Breast epithelium (tissue), 4 donors: Measurements from ENCODE around the gene KMT5C. TPM values are rescaled to one million over a fixed set of nuclear protein-coding genes. Genes with fewer than 3 reads are reported as not detected.

Experiments
- DNase-seq, 2 donors: peaks; one replicate each; pipeline ENCODE4 v3.0.0-alpha.2; 2019; ENCODE audit warnings: low spot score in 2 of 2
- H3K27ac ChIP-seq, 2 donors: fragments of 200-600 bp; sonication (generic) in 1 of 2; one replicate each; pipeline ENCODE4 v1.5.1; 2016 to 2019; ENCODE audit warnings: mild to moderate bottlenecking in 1 of 2
- H3K27me3 ChIP-seq, 2 donors: fragments of 200-600 bp; sonication (generic) in 1 of 2; one replicate each; pipeline versions ENCODE4 v1.5.1 to v1.6.0; 2017 to 2019; ENCODE audit warnings: control low read depth in 1 of 2, mild to moderate bottlenecking in 1 of 2
- H3K36me3 ChIP-seq: fragments of 200-600 bp; one replicate; pipeline ENCODE4 v1.5.1; 2019
- H3K4me1 ChIP-seq, 2 donors: fragments of 200-600 bp; sonication (generic); one replicate each; pipeline ENCODE4 v1.5.1; 2016 to 2019; ENCODE audit warnings: control low read depth in 1 of 2
- H3K4me3 ChIP-seq, 3 donors: fragments of 200-600 bp; sonication (generic); 1 replicate in 2 of 3; 2 replicates in 1 of 3; pipeline ENCODE4 v1.5.1; 2016 to 2019; ENCODE audit warnings: mild to moderate bottlenecking in 3 of 3, moderate library complexity in 2 of 3
- H3K9me3 ChIP-seq, 2 donors: fragments of 200-600 bp; sonication (generic) in 1 of 2; one replicate each; pipeline ENCODE4 v1.5.1; 2016 to 2019; ENCODE audit warnings: control low read depth in 1 of 2
- POLR2A ChIP-seq: fragments of 450-650 bp; IDR thresholded peaks from one replicate; pipeline ENCODE4 v1.6.1; 2016; ENCODE audit warnings: antibody characterized with exemption, mild to moderate bottlenecking, moderate library complexity
- POLR2AphosphoS5 ChIP-seq, 3 donors: sonication (generic); formaldehyde crosslinking; IDR thresholded peaks; one replicate each; pipeline ENCODE4 v1.6.1; 2017; ENCODE audit warnings: antibody characterized with exemption in 3 of 3
- intact Hi-C: fragments of 100-400 bp; cut with DNase I; formaldehyde crosslinking; loops from one replicate; pipeline ENCODE4 v1.15.1; 2023; ENCODE audit warnings: low total_unique reads
- total RNA-seq, 3 donors: library from RNA; depleted of rRNA; stranded (reverse); fragments of >200 nt; gene quantifications; one replicate each; pipeline ENCODE4 v1.1.0, GENCODE V29; 2016
- TF ChIP-seq, protein P1 (sequence below), 3 donors: fragments of 450-650 bp; IDR thresholded peaks; one replicate each; pipeline ENCODE4 v1.5.1; 2016 to 2017; ENCODE audit warnings: antibody characterized with exemption in 3 of 3, mild to moderate bottlenecking in 3 of 3, moderate library complexity in 3 of 3

Gene KMT5C
- total RNA-seq, 3 donors from 2014 or later = 6.1 to 20.8 (median 18.4) TPM

DNA sequence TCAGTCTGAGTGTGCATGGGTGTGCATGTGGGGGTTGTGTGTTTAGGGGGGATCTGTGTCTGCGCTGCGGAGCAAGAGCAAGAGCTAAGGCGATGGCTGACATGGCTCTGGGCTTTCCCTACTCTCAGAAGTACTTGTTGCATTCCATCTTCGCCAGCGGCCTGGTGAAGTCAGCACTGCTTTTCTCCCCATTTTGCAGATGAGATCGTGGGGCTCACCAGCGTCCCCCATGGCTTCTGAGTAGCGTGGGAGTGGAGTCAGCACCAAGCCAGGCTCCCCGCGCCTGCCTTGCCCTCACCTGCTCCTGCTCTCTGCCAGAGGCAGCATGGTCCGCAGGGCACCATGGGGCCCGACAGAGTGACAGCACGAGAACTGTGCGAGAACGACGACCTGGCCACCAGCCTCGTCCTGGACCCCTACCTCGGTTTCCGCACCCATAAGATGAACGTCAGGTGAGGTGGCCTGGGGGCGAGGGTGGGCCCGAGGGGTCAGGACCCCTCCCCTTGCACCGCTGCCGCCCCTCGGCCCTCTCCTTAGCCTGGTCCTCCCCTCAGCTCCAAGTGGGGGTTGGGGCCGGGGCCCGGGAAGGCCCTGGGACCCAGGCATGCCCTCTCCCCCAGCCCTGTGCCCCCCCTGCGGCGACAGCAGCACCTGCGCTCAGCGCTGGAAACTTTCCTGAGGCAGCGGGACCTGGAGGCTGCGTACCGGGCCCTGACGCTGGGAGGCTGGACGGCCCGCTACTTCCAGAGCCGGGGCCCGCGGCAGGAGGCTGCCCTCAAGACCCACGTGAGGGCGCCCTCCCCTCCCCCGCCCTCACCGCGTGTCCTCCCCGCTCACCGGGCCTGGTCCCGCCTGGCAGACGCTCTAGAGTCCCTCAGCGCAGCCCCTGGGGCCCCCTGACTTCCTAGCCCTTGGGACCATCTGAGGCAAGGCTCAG is 2.2 kb downstream of the KMT5C start:
- Histone ChIP-seq H3K4me1 (no peaks in the 10 kb centered on the region), H3K27ac (no peak overlapping the region), H3K36me3 (no peaks in the 10 kb centered on the region), H3K9me3 (no peaks in the 10 kb centered on the region), H3K4me3 (peak overlapping the region in 2 of 3 donors; percentile 85 to 87), H3K27me3 (no peaks in the 10 kb centered on the region)
- no peak for DNase-seq
- intact Hi-C loops = no loop called here
- TF ChIP-seq, protein P1, sequence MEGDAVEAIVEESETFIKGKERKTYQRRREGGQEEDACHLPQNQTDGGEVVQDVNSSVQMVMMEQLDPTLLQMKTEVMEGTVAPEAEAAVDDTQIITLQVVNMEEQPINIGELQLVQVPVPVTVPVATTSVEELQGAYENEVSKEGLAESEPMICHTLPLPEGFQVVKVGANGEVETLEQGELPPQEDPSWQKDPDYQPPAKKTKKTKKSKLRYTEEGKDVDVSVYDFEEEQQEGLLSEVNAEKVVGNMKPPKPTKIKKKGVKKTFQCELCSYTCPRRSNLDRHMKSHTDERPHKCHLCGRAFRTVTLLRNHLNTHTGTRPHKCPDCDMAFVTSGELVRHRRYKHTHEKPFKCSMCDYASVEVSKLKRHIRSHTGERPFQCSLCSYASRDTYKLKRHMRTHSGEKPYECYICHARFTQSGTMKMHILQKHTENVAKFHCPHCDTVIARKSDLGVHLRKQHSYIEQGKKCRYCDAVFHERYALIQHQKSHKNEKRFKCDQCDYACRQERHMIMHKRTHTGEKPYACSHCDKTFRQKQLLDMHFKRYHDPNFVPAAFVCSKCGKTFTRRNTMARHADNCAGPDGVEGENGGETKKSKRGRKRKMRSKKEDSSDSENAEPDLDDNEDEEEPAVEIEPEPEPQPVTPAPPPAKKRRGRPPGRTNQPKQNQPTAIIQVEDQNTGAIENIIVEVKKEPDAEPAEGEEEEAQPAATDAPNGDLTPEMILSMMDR (IDR thresholded peaks at IDR 0.05) = no peak
- no peak for TF ChIP-seq POLR2AphosphoS5 (IDR thresholded peaks at IDR 0.05)

DNA sequence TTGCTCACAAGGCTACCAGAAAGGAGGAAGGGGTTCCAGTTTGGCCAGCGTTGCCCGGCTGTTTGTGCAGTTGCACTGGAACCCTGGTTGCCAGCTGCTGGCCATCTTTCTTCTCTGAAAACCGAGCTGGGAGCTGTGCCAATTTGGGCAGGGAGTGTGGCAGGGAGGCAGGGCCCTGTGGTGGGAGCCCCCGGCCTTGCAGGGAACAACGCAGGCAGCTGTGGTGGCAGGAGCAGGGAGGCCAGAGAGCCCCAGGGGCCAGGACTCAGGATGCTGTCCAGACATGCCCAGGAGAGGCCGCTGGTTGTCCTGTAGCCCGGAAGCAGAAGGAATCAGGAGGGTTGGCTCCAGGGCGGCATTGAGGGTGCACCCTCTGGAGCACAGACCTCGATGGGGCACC is 4.8 kb downstream of the KMT5C start:
- Histone ChIP-seq H3K36me3 (no peaks in the 10 kb centered on the region), H3K4me3 (no peak overlapping the region), H3K9me3 (no peaks in the 10 kb centered on the region), H3K4me1 (no peaks in the 10 kb centered on the region), H3K27me3 (no peaks in the 10 kb centered on the region), H3K27ac (peak overlapping the region; percentile 1 to 39)
- no peak for TF ChIP-seq POLR2A
- TF ChIP-seq, protein P1 (IDR thresholded peaks at IDR 0.05) = no peak
- no peak for TF ChIP-seq POLR2AphosphoS5 (IDR thresholded peaks at IDR 0.05)
- intact Hi-C loops = no loop called here
- peak in 1 of 2 donors; percentile 37 for DNase-seq

DNA sequence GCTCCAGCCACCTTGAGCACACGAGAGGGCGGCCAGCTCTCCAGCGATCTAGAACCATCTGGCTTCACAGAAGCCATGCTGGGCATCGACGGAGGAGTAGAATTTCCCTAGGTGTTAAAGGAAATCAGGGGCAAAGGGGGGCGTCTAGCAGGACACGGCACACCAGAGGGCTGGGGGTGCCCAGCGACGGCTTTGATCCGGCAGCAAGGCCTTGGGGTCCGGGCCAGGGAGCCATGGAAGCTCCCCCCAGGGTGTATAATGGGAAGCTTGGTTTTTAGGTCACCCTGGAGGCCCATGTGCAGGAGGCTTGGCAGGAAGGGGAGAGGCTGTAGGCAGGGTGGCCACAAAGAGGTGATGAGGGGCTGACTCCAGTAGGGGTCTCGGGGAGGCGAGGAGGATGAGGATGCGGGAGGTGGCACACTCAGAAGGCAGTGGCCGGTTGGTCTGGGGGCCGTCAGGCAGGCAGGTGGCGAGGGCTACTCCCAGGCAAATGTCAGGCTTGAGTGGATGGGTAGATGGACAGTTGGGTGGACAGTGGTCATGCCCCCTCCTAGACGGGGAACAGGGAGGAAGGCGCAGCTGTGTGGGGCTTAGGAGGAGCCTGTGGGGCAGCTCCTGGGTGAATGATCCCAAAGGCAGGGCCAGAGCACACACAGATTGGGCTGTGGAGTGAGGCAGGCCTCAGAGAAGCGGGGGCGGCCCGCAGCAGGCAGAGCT is 5.6 kb downstream of the KMT5C start:
- H3K9me3 ChIP-seq = no peaks in the 10 kb centered on the region
- H3K27ac ChIP-seq = peak overlapping the region; percentile 25 to 58
- H3K27me3 ChIP-seq = no peaks in the 10 kb centered on the region
- no peak overlapping the region for H3K4me3 ChIP-seq
- intact Hi-C loops = no loop called here
- TF ChIP-seq POLR2AphosphoS5 (IDR thresholded peaks at IDR 0.05) = no peak
- TF ChIP-seq, protein P1 (IDR thresholded peaks at IDR 0.05) = no peak
- TF ChIP-seq POLR2A = no peak
- H3K36me3 ChIP-seq = no peaks in the 10 kb centered on the region
- no peak for DNase-seq
- H3K4me1 ChIP-seq = no peaks in the 10 kb centered on the region

DNA sequence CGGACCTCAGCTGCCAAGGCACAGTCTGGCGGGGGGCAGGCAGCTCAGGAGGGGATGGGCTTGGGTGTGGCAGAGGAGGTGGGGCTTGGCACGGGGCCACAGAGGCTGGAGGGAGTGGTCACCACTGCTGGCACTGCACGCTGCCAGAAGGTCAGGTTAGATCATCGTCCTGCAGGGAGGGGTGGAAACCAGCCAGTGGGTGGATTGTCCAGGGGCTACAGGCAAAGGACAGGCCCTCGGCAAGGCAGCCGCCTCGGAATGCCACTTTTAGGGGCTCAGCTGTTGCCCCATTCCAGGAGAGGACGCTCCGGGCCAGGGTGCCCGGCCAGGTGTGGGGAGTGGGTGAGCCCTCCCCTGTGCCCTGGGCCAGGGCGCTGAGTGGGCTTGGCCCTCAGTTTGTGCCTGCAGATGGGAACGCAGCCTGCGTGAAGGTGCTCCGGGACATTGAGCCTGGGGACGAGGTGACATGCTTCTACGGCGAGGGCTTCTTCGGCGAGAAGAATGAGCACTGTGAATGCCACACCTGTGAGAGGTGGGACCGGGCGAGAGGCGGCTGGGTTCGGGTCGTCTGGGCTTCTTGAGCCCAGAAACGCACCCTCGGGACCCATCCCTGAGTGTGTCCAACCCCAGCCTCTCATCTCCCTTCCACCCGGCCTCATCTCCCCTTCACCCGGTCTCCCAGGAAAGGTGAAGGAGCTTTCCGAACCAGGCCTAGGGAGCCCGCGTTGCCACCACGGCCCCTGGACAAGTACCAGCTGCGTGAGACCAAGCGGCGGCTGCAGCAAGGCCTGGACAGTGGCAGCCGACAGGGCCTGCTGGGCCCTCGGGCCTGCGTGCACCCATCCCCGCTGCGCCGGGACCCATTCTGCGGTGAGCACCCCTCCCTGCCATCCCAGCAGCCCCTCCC is 6.4 kb downstream of the KMT5C start:
- intact Hi-C loops = no loop called here

More for the DNA sequence above, 6.4 kb downstream of the KMT5C start:
- H3K27ac ChIP-seq = peak overlapping the region; percentile 25 to 58
- no peaks in the 10 kb centered on the region for H3K9me3 ChIP-seq
- TF ChIP-seq, protein P1 (IDR thresholded peaks at IDR 0.05) = no peak
- TF ChIP-seq POLR2AphosphoS5 (IDR thresholded peaks at IDR 0.05) = no peak
- H3K4me1 ChIP-seq = no peaks in the 10 kb centered on the region
- H3K4me3 ChIP-seq = no peak overlapping the region
- H3K27me3 ChIP-seq = no peaks in the 10 kb centered on the region
- DNase-seq = no peak
- no peaks in the 10 kb centered on the region for H3K36me3 ChIP-seq
